Right ventricle myocardium inferior (tissue), 1 donor: Measurements from ENCODE around the gene FARS2. TPM values are rescaled to one million over a fixed set of nuclear protein-coding genes. Genes with fewer than 3 reads are reported as not detected.
A peak's percentile ranks its signal among the peaks of the same experiment; 100 is the strongest.

Experiments used
- ATAC-seq: fragments of 200-7000 bp; cut with Tn5 transposase; one replicate; pipeline ENCODE4 v1.9.1; 2020; ENCODE audit warnings: mild to moderate bottlenecking, moderate library complexity
- DNase-seq: peaks from one replicate; pipeline ENCODE4 v3.0.0; 2021; ENCODE audit errors: missing footprints
- intact Hi-C: fragments of 100-400 bp; cut with DNase I; formaldehyde crosslinking; loops from one replicate; pipeline ENCODE4 v1.11.0; 2022
- total RNA-seq: library from RNA; stranded (reverse); fragmentation: NEBNext Ultra II Directional; extraction: Animal tissue kit (Norgen Biotek cat#: 25700); gene quantifications from one replicate; pipeline ENCODE4 v1.2.1, GENCODE V29; 2021
- donor health status: DM: no; HTN: yes; CAD: no; lungs with severe emphysema.

The FARS2 gene
- total RNA-seq, 1 donor from 2014 or later: 20.5 TPM

DNA sequence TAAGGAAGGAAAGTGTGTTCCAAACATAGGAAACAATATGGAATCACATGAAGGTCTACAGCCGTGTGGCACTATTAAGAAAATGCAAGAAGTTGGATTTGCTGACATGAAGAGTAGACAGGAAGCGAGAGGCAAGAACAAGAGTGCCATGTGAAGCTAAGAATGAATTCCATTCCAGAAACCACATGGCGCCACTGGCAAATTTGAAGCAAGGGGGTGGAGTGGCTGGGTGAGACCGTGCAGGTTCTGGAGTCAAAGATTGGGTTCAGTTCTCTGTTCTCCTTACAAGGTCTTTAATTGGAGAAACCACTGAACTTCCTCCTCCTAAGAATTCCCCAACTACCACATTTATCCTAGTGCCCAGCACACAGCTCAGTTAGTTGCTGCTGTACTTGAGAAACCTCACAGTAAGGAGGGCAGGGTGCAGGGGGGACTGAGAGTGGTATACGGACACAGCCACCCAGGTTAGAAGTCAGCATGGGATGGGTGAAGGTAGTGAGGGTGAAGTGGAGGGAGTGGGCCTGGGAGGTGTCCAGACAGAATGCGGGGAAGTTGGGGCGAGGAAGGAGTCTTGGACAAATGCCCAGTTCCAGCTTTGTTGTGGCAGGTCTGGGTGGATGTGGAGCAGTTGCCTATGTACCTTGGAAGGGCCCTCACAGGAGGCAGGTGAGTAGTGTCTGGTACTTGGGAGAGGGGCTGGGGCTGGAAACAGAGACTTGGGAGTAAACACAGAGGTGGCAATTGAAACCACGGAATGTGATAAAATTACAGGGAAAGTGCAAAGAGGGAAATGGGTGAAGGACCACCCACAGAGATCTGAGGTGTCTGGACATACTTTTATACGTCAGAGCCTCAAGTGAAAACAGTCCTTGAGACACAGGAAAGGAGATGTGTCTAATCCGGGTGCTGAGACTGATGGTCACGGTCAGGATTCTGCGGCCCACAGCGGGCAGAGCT is 14.9 kb upstream of the FARS2 start:
- ATAC-seq (no peak), DNase-seq (no peak)
- intact Hi-C loops: no loop called here

DNA sequence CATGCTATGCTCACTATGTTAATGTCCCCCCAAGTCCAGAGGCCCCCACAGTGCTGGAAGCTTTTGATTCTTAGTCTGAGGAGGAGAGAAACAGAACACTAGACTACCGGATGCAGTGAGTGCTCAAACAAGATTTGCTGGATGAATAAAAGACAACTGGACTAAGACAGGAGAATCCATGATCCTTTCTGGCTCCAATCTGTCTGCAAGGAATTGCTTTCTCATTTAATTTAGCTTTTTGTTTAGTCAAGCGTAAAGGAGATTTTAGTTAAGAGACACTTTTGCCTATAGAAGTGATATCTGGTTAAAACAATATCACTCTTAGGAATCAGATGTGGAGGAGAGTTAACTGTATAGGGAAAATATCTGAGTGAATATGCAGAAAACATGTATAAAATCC is 14.1 kb upstream of the FARS2 start:
- intact Hi-C loops: no loop called here
- ATAC-seq (no peak), DNase-seq (no peak)

DNA sequence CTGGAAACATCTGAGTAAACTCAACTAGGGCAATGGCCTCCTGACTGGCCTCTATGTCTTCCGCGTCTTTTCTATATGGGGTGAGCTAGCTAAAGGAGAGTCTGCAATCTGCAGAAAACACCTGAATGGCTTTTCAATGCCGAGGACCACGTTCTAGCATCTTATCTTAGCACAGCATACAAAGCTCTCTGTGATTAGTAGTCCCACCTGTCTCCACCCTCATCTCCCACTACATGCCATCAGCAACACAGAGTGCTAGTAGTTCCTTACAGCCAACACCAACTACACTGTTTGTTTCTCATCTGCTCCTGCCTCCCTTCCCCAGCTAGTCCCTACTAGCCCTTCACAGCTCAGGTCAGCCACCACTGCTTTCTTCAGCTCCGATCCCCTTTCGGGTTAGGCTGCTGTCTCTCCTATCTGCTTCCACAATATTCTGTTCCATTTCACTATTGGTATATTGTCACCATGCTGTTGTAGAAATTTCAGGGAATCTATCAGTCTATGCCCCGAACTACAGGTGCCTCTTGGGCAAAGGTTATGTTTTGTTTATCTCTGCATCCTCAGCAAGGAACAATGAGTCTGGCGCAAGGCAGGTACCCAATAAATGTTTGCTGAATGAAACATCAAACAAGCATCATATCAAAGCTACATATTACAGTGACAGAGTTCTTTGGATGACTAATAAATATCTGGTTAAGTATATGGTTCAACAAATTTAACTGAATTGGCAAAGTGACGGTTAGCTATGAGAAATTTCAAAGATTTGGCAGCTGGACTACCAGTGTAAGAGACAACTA is 12.8 kb upstream of the FARS2 start:
- ATAC-seq: no peak
- intact Hi-C loops: no loop called here
- DNase-seq: no peak

DNA sequence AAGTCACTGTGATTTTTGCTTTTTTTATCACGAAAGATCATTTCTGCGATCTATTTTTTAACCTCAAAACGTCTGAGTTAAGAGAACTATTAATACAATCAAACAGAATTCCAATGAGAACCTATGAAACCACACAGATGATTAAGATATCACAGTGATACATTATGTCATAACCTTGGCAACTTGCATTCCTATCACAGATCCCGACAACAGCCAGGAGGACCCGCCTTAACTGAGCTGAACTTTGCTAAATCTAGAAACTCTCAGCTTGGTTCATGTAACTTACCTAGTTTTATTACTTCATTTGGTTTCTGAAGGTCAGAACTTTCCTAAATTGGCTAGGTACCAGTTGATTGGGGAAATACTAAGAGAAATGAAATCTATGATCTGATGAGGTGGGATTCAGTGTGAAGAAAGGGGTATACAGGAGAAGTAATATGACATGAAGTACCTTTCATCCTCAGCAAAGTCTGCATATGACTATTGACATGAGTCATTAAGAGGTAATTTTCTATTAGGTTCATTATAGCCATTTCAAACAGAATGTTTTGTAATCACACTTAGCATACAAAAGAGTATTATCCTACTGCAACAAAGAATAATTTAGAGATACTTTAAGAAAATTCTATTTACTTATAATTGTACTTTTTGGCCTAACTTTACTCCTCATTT is 11.7 kb upstream of the FARS2 start:
- intact Hi-C loops: no loop called here
- no peak for DNase-seq
- ATAC-seq: no peak

DNA sequence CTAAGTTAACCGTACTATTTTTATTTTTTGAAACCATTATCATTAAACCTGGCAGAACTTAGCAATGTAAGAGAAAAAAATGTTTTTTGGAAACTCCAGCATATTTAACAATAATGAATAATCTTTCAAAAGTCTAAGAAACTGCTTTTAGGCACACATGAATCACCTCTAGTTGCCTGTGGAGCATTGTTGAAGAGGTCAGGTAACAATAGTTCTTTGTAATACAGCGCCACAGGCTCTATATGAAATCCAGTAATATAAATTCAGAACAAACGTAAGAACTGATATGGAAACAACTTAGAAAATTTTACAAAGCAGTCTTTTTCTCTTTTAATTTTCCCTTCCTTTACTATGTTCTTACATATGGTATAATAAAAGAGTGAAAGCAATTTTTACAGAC is 10.9 kb upstream of the FARS2 start:
- intact Hi-C loops: no loop called here
- ATAC-seq: no peak
- DNase-seq: no peak

DNA sequence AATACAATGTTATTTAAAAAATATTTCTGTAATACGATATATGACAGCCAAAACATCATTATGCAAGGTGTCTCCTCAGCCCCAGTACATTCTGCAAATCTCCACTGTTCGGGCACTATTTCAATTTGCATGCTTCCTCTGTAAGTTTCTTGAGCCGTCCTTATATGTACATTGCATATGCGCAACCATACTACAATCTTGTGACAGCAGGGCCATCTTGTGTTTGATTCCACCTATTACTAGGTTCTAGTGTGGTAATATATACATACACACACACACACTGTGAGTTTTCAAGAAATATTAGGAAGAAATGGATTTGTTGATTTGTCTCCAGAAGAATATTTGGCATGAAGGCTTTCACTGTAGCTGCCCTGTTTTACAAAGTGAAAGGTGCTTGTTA is 10.4 kb upstream of the FARS2 start:
- DNase-seq: no peak
- no peak for ATAC-seq
- intact Hi-C loops: no loop called here

DNA sequence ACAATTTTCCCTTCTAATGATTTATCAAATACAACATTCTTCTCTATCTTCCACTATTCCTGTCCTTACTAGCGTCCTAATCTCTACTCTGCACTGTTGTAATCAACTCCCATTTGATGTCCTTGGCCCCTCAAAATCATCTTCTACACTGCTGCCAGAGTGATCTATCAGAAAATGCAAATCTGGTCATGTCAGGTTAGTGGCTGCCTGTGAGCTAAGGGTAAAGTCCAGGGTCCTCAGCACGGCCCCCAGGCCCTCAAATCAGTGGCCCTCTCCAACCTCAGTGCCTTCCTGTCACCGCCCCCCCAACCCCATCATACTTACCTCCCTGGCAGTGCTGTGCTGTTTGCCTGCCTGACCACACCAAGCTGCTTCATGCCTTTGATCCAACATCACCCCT is 4.4 kb upstream of the FARS2 start:
- ATAC-seq (no peak), DNase-seq (no peak)
- intact Hi-C loops: no loop called here

DNA sequence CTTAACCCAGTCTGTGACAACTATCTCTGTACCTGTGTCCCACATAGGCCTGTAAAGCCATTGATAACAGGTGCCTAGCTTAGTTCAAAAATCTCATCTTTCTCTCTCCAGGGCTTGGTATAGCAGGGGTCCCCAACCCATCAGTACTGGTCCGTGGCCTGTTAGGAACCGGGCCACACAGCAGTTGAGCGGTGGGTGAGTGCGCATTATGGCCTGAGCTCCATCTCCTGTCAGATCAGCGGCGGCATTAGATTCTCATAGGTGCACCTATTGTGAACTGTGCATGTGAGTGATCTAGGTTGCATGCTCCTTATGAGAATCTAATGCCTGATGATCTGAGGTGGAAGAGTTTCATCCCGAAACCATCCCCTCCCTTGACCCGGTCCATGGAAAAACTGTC is 3.9 kb upstream of the FARS2 start:
- intact Hi-C loops: no loop called here
- ATAC-seq: no peak

DNA sequence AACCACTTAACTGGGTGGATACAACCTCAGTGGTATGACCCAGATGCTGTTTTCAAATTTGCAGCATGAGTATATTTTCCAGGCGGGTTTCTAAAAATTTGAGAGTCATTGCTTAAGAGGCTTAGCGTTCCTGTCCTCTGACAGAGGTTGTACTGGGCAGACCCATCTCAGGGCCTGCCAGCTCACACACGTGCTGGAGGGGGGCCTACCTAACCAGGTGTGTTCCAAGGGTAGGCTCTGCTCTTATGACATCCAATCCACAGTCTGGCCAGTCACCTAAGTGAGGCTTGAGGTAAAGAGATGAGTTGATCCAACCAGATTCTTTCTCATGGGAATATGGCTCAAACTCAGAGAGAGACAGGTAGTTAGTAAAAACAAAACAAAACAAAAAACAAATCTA is 1.9 kb upstream of the FARS2 start:
- no peak for ATAC-seq
- DNase-seq: no peak
- intact Hi-C loops: no loop called here

More for the DNA sequence above, 3.9 kb upstream of the FARS2 start:
- no peak for DNase-seq

DNA sequence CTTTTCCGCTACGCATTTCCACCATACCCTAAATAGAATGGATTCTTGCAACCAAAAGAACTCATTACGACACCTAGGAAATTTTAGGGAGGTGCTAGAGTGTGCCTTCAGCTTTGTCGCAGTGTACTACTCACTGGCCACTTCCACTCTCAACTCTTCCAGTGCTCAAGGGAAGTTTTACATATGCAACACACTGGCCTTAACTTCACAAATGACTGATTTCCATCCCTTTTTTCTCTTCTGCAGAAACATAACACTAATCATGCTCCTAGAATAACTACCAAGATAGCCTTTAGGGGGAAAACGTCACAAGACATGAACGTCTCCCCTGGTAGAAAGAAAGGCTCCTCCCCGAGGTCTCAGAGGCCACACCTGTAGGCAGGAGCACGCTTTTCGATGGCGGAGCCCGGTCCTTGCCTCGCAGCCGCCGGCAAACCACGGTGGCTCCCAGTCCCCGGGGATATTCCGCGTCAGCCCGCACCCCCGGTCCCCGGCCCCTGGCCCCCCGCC is 1.1 kb upstream of the FARS2 start:
- DNase-seq: no peak
- intact Hi-C loops: loop anchor here (5.0 kb wide), 1 partner anchor 38 kb away; no protein-coding TSS in a partner anchor
- peak; percentile 43 for ATAC-seq

DNA sequence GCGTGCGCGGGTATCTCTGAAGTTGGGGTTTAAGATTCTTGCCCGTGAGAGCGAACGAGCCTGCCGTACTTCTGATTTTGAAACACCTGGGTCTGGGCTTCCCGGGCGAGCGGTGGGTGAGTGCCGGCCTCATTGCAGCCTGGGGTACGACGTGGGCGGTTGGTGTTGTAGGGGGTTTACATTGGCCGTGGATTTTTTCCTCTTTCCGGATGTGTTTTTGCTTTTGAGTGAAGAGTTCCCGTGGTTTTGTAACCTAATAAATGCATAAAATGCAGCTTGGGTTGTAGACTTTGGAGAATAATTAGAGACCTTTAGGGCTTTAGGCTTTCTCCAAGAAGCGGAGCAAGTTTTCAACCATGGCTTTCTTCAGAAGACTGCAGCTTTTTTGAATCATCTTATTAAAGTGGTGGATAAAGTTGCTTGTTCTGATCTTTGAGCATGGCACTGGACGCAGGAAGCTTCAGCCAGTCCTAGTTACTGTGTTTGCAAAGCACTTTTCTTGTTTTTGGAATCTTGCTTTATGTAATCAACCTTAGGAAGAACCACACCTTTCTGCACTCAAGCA is 314 bp downstream of the FARS2 start:
- ATAC-seq: no peak
- DNase-seq: no peak
- intact Hi-C loops: loop anchor here (5.0 kb wide), 1 partner anchor 39 kb away; no protein-coding TSS in a partner anchor

DNA sequence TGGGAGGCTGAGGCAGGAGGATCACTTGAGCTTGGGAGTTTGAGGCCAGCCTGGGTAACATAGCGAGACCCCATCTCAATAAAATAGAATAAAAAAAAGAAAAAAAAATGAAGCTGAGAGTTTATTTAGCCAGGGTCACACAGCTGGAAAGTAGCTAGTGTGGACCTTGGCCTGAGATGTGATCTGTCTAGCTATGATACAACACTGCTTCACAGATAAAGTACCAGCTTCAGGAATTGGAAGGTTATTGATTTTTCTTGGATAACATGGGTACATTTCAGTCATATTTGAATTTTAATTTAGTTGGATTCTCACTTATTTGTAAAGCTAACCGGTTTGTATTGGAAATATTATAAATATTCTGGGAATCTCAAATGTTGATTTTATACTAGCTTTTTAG is 5.1 kb downstream of the FARS2 start:
- intact Hi-C loops: no loop called here
- ATAC-seq: no peak
- no peak for DNase-seq

DNA sequence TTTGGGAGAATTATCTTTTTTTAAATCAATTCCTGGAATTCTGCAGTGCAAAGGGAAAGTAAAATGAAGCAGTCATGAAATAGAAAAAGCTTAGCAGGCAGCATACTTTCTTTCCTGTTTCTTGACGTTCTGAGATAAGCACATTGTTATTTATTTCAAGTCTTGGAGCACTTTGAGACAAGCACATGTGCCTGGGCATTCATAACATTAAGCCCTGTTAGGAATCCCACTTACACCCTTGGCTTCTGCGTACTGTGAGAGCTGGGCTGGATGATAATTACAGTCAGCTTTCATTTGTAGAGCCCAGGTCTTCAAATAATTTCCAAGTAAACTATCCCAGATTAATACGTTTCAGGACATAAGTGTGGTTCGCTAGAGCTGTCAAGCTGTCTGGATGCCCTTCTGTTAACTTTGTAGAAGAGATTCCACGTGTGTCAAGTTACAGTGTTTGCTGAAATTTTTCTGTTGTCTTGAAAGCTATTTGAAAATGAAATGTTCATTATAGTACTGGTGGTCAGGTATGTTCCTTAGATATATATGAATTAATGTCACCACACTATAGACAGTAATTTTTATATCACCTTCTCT is 8.9 kb downstream of the FARS2 start:
- intact Hi-C loops: no loop called here
- ATAC-seq (no peak), DNase-seq (no peak)

DNA sequence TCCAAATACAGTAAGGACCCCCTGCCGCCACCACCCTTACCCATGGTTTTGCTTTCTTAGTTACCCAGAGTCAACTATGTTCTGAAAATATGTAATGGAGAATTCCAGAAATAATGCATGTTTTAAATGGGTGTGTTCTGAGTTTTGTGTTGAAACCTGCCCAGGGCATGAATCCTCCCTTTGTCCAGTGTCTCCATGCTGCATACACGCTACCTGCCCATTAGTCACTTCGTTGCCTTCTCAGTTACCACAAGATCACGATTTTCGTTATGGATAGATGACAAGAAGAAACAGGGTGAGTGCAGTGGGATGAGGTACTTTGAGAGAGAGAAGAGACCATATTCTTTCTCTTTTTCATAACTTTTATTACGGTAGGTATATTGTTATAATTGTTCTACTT is 10.6 kb downstream of the FARS2 start:
- ATAC-seq (no peak), DNase-seq (no peak)
- intact Hi-C loops: no loop called here

DNA sequence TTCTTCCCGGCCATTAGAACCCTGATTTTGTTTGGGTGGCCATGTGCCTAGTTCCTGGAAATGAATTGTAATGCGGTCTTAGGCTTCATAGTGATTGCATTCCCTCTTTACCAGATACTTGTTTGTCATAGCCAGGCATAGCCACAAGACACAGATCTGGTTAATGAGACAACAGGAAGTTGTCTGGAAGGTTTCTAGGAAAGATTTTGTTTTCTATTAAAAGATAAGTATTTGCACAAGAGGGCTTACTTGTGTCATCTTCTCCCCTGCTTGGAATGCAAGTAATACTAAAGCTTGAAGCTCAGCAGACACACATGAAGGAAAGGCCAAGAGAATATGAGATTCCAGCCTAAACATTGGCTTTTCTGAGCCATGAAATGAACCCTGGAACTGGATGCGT is 12.9 kb downstream of the FARS2 start:
- DNase-seq (no peak), ATAC-seq (no peak)
- intact Hi-C loops: no loop called here

DNA sequence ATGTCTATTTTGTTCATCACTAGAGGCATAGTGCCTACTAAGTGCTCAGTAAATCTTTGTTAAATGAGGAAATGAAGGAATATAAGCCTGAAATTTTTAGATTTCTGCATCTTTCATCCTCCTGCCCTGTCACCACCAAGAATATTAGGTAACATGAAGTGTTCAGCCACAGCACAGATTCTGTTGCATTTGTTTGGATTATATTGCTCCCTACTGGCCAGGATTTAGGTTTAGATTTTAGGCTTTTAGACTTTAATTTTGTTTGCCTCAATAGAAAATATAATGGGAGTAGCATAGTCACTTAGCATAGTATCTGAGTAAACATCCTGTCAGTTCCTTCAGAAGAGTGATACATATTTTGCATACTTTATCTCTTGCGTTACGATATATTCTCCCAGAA is 14.2 kb downstream of the FARS2 start:
- DNase-seq (no peak), ATAC-seq (no peak)
- intact Hi-C loops: no loop called here

DNA sequence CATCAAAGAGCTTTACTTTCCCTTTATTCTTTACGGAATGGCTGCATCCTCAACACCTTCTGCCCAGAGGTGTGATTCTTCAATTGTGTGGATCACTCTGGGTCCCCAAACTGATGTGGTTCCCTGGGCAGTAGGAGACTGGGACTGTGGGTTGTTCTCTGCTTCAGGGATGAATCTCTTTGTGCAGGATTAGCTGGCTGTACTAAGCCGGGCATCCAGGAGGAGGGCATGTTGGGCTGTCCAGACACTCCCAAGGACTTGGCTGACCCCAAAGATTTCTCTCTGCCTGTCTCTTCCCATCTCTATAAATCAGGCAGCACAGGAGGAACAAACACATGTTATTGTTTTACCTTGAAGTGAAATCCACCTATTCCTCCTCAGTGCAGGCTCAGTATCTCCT is 15.3 kb downstream of the FARS2 start:
- intact Hi-C loops: no loop called here
- no peak for DNase-seq
- no peak for ATAC-seq

DNA sequence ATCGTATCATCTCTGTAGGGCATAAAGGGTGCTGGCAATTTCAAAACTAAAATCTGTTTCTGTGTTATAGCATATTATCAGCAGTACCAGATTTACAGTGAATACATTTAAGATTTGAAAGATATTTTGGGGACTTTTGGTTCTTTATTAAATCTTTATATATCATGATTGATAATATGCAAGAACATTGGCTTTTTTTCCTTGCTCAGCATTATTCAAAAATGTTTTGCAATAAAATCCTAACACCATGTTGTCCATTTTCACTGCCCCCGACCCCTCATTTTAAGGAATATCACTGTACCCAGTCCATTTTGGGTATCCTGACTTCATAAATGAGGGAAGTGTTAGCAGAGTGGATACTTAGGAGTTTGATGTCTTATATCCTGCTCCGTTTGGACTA is 16.3 kb downstream of the FARS2 start:
- ATAC-seq (no peak), DNase-seq (no peak)
- intact Hi-C loops: no loop called here

DNA sequence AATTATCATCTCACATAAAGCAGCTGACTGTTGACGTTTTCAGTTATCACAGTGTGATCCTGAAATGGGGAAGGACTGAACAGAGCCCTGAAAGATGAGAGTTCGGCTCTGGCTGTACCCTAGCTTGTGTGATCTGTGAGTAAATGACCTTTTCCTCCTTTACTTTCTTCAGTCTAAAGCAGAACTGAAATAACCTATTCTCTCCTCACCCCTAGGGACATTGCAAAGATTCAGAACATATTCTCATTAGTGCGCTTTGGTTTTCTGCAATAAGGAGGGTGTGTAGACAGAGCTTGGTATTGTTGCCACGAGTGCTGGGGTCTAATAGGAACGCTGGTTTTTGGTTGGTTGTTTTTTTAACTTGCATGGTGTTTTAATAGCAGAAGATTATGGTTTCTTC is 16.7 kb downstream of the FARS2 start:
- DNase-seq: no peak
- intact Hi-C loops: no loop called here
- no peak for ATAC-seq
